GM12892 (cell line): ENCODE results near the gene MKRN3.

Source experiments
- POLR2A ChIP-seq: IDR thresholded peaks from 2 replicates; pipeline ENCODE4 v1.6.1; 2011; ENCODE audit warnings: low read depth, low read length, control low read depth
- POLR2AphosphoS5 ChIP-seq: IDR thresholded peaks from 2 replicates; pipeline ENCODE4 v1.6.1; 2011; ENCODE audit warnings: low read depth, low read length, control low read depth

- TF ChIP-seq POLR2AphosphoS5, result no peak
- no peak for TF ChIP-seq POLR2A
These were observed 9.3 kb downstream of the MKRN3 start for GRCh38 chr15:23574742-23575141.
